Measurements from ENCODE around the gene ZNF365. TPM values are rescaled to one million over a fixed set of nuclear protein-coding genes. Genes with fewer than 3 reads are reported as not detected.

The ZNF365 gene
- total RNA-seq, result 0.20 and 0.33 TPM in 2 replicates

GRCh38 chr10:62373995-62374861 lies at the start of gene ZNF365:
TSS of gene ZNF365 (plus strand) at chr10:62374369. CDS start at chr10:62376194, 1,825 bp downstream.

Other genes with a start within 250 kb of the ZNF365 start
- gene RTKN2, start 105.5 kb upstream of the ZNF365 start, total RNA-seq, result 0.27 and 0.44 TPM in 2 replicates

Measured in mammary microvascular endothelial cell (primary cell).